ENCODE measurements around the gene NPSR1.
"Not testable (repeated sequence)": the region's sequence is repeated elsewhere in the genome, so short reads cannot be mapped to it uniquely, and the experiment has no call there.

Gene NPSR1

GRCh38 chr7:34878944-34879735 lies 221.1 kb downstream of the NPSR1 start:
- not testable (repeated sequence) for DNase-seq

GRCh38 chr7:34879871-34880270 lies 221.9 kb downstream of the NPSR1 start:
- DNase-seq = no peak

- DNase-seq = not testable (repeated sequence)
Measured at GRCh38 chr7:34883855-34884254, 225.8 kb downstream of the NPSR1 start.

DNA sequence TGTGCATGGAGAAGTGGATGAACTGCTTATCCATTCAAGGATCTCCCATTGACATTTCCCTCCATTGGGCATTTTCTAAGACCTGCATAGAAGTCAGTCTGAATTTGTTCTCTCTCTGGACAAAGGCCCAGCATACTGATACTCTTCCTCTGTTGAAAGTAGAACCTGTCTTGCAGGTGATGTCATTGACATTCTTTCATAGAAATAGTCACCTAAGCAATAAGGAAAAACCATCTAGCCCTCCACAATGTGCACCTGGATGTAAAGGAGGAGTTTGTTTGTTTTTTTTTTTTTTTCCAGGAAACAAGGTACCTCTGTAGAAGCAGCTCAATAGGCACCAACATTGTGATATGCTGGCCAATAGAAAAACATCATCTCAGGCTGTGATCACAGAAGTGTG lies 228.8 kb downstream of the NPSR1 start:
- DNase-seq = no peak

DNA sequence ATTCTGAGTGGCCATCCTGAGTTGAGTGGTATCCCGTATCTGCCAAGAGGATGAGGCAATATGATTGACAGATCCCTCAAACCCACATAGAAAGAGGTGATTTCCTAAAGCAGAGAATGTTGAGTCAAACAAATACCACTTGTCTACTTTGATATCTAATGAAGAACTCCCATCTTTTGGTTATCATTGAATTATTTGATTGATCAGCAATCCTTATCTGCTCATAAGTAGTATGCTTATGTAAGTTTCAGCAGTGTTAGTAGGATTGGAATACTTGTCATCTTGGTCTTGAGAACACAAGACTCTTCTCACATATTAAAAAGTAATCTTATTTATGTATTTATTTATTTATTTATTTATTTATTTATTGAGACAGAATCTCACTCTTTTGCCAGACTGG lies 231.9 kb downstream of the NPSR1 start:
- DNase-seq = no peak

DNA sequence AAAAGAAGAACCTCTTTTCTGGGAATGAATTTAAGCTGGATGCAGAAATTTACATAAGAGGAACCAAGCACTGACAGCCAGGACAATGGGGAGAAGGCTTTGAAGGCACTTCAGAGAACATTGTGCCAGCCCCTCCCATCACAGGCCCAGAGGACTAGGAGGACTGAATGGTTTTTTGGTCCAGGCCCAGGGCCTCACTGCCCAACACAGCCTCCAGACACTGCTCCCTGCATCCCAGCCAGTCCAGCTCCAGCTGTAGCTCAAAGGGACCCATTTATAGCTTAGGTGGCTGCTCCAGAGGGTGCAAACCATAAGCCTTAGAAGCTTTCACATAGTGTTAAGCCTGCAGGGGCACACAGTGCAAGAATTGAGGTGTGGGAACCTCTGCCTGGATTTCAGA lies 237.2 kb downstream of the NPSR1 start:
- DNase-seq = no peak
